ENCODE measurements around the gene FADS2.
A peak's percentile ranks its signal among the peaks of the same experiment; 100 is the strongest.

FADS2 gene

DNA sequence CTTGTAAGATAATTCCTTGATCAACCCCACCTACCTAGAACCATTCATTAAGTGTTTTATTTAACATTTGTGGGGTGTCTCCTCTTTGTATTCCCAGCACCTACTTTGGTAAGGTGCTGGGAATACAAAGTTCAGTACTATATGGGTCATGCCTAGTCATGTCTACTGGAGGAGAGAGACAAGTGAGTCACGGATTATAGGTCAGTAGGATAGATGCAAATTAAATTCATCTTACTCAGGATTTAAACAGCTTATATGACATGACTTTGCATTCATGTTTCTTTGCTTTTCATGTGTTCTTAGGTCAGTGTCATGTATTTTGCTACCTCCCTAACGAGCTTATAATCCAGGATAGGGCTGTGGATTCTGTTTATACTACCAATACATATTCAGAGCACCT is 7.9 kb upstream of the FADS2 start:
- DNase-seq (ENCODE audit: low spot score) = no peak

- DNase-seq (ENCODE audit: low spot score) = peak; percentile 48
These were observed 1.1 kb upstream of the FADS2 start for GRCh38 chr11:61826930-61827570.

GRCh38 chr11:61828379-61828628 is 204 bp downstream of the FADS2 start:
- no peak for DNase-seq (ENCODE audit: low spot score)

DNA sequence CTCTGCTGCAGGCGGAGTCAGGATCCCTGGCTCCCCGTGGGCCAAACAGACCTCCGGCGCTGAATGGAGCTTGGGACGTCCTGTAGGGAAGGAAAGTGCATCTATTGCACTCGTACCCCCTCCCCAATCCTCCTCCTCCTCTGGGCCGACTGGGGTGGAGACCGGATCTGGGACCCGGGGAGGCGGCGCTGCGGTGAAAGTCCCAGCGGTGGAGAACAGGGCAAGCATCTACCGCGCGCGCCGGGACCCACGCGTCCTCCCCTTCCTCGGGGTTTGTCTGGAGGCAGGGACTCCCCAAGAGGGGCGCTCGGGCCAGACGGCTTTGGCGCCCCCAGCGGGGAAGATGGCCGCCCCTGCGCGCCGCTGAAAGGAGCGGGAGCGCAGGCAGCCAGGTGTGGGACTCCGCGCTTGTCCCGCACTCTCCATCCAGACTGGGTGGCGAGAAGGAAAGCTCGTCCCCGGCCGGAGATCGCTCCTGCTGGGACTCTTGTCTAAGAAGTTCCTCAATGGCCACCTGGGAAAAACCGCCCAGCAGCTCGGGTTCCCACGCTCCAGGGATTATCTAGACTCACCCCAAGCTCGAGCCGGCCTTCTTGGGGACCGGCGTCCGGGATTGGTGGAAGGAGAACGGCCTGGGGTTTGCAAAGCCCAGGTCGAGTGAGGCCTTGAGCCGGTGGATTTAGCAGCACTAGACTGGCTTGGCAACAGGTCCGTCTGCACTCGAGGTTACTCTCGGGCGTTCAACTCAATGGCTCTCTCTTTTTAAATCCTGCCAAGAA is 718 bp downstream of the FADS2 start:
- DNase-seq (ENCODE audit: low spot score) = no peak

DNA sequence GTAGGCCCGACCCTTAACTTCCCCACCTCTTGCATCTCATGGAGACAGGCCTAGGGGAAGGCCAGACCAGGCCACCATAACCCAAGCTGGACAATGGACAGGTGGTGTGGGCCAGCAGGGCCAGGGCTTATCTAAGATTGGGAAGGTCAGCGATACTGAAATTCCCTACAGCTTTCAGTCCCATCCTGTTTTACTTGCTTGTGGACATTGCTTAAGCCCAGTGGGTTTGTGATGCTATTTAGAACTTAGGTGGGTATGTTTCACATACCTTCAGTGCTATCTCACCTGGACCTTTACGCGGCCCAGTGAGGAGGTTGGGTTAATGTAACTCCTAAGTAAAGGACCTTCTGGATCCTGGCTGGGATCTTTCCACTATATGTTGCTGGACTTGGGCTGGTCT is 1.7 kb downstream of the FADS2 start:
- no peak for DNase-seq (ENCODE audit: low spot score)

- no peak for DNase-seq (ENCODE audit: low spot score)
These were observed 2.4 kb downstream of the FADS2 start for GRCh38 chr11:61830237-61831105.

GRCh38 chr11:61832207-61832606 is 4.1 kb downstream of the FADS2 start:
- no peak for DNase-seq (ENCODE audit: low spot score)

- DNase-seq (ENCODE audit: low spot score) = no peak
These were observed 4.7 kb downstream of the FADS2 start for GRCh38 chr11:61832754-61833153.

DNA sequence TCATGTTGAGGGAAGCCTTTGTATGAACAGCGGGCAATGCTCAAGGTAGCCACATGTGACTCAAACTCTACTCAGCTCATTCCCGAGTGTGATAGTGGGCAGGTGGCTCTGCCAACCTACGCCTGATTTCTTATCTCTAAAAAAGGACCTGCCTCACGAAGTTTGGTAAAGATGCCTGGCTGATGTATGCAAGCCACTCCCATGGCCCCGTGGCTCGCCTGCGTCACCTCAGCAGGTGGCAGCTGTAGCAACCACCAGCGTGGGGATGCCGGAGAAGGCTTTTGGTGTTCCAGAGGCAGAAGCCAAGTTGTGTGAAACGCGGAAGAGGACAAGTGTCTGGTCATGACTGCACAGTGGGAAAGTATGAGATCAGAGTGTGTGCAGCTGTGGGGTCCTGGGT is 5.4 kb downstream of the FADS2 start:
- no peak for DNase-seq (ENCODE audit: low spot score)

- no peak for DNase-seq (ENCODE audit: low spot score)
These were observed 5.8 kb downstream of the FADS2 start for GRCh38 chr11:61833926-61834277.

DNA sequence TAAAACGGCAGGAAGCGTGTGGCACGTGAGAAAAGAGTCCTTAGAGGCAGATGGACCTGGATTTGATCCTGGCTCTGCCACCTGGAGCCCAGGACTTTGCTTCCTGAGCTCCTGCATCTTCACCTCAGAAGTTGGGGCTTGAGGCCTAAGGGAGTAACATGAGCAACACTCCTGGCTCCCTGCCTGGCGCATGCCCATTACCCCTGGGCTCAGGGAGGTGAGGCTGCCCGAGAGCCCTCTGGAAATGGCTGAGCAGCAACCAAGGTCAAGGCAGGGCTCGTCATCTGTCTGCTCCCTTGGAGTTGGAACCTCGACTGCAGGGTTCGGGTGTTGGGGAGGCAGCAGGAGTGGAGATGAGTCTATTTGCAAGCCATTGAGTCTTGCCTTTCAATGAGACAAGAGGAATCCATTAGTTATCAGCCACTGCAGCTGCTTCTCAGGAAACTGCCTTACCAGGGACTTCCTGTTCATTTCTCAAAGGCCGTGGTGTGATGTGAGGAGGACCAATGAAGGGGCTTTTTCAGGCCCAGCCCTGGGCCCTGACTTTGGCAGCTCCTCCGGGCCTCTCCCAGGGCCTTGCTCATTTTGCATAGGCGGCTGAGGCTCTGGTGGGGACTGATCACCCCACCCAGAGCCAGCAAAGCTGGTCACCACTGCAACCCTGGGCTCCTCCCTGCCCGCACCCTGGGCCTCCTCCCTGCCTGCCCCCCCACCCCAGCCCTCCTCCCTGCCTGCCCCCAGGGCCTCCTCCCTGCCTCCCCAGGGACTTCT is 6.4 kb downstream of the FADS2 start:
- DNase-seq (ENCODE audit: low spot score) = peak; percentile 71

DNA sequence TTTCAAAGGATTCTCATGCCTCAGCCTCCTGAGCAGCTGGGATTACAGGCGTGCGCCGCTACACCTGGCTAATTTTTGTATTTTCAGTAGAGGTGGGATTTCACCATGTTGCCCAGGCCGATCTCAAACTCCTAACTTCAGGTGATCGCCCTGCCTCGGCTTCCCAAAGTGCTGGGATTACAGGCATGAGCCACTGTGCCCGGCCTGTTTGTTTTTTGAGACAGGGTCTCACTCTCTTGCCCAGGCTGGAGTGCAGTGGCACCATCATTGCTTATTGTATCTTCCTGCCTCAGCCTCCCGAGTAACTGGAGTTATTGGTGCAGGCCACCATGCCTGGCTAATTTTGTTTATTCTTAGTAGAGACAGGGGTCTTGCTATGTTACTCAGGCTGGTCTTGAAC is 8.1 kb downstream of the FADS2 start:
- DNase-seq (ENCODE audit: low spot score) = no peak

DNA sequence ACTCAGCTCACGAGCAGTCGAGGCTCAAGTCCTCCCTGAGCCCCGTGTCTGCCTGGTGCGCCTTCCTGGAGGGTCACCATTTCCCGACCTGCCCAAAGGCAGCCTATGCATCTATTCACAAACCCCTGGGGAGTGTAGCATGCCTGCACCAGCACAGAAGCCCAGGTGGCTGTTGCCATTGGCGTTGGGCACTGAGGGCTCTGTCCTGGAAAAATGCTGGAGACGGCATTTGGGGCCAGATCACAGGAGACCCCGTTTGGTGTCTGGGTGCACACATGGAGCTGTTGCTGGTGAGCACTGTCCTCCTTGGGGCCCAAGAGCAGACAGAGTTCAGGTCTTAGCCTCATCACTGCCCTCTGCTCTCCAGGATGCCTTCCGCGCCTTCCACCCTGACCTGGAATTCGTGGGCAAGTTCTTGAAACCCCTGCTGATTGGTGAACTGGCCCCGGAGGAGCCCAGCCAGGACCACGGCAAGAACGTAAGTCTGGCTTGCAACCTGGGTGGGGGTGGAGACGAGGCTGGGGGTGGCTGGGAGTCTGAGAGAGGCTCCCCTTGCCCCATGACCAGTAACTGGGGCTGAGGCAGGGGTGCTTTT is 9.4 kb downstream of the FADS2 start:
- DNase-seq (ENCODE audit: low spot score) = no peak

- no peak for DNase-seq (ENCODE audit: low spot score)
These were observed 10.4 kb downstream of the FADS2 start for GRCh38 chr11:61838501-61838900.

- DNase-seq (ENCODE audit: low spot score) = no peak
These were observed 10.8 kb downstream of the FADS2 start for GRCh38 chr11:61838921-61839320.

- no peak for DNase-seq (ENCODE audit: low spot score)
These were observed 11.6 kb downstream of the FADS2 start for GRCh38 chr11:61839742-61840141.

DNA sequence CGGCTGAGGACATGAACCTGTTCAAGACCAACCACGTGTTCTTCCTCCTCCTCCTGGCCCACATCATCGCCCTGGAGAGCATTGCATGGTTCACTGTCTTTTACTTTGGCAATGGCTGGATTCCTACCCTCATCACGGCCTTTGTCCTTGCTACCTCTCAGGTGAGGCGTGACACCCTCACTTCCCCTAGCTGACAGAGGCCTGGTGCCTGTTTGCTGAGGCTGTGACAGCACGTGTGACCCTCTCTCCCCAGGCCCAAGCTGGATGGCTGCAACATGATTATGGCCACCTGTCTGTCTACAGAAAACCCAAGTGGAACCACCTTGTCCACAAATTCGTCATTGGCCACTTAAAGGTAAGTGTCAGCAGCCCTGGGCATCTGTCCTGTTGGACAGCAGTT is 12.3 kb downstream of the FADS2 start:
- DNase-seq (ENCODE audit: low spot score) = no peak

DNA sequence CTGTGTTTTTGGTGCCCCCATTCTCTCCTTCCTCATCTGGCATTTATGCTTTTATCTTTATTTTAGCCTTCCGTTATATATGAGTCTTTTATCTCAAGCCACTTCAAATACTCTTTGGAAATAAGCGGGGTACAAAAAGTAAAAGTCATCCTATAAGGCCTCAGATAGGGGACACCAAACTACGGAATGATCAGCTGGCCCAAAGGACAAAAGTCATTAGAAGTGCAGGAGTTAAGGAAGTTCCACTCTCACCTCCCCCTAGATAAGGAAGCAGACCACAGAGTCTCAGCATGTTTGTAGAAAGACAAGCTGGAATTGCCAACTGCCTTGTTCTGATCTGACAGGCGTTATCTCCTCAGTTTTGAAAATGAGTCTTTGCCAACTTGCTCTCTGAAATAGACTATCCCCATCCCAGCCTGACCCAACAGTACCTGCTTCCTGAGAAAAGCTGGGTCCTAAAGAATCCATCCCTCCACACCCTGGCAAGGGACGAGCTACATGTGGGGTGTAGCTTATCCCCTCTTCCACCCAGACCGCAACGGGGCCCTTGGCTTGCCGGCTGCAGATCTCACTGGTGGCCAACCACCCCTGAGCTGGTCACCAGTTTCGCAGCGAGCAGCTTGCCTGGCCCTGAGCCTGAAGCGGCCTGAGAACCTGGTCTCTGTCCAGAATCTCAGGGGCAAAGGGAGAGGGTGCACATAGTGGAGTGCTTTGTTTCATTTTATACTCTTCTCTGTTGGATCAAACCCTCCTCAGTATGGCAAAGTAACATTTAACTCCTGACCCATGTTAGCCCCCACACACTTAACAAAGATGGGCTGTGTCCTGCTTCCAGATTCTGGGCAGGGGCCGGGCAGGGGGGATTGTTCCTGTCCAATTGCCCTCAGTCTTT is 13.8 kb downstream of the FADS2 start:
- DNase-seq (ENCODE audit: low spot score) = peak; percentile 51

- DNase-seq (ENCODE audit: low spot score) = no peak
These were observed 14.4 kb downstream of the FADS2 start for GRCh38 chr11:61842528-61842820.

GRCh38 chr11:61844909-61845565 is 16.9 kb downstream of the FADS2 start:
- DNase-seq (ENCODE audit: low spot score) = no peak

Measured in pons (tissue), 1 donor.